NCI-H2029 treated with DMSO at 0.1 percent for 48 hours (cell line): ENCODE results near the gene ATRNL1.

Experiments
- DNase-seq: peaks from one replicate; lab custom pipeline; 2025; lab: John Stamatoyannopoulos, UW

The ATRNL1 gene

GRCh38 chr10:115909037-115909436, 815.9 kb downstream of the ATRNL1 start:
- DNase-seq = no peak

DNA sequence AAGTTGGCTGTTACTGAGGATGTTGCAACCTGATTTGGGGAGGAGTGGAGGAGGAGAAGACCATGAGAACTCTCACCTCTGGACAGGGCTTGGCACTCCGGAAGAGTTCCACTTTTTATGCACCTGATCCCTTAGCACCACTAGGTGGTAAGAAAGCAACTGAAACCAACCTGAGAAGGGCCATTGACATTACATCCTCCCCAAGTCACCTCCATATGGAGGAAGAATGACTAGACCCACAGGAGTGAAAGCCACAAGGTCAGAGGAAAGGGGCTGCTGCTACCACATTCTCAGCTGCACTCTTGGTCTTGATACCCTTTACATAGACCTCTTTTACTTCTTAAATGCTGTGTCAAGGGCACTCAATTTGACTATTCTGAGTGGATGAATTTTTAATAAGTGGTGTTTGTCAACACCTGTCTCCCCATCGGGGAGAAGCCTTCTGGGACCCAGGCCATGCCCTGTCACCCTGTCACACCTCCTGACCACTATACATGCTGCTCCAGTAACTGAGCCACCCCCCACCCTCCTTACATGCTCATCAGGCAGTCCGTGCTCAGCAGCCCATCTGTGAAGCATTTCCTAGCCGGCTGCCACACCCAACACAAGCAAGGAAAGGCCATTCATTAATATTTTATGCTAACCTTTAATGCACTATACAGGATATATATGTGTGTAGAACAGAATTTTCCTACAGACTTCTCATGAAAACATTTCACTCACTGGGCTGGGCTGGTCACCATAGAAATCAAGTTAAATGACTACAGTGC, 817.0 kb downstream of the ATRNL1 start:
- DNase-seq = no peak

GRCh38 chr10:115914475-115914874, 821.3 kb downstream of the ATRNL1 start:
- DNase-seq = no peak

DNA sequence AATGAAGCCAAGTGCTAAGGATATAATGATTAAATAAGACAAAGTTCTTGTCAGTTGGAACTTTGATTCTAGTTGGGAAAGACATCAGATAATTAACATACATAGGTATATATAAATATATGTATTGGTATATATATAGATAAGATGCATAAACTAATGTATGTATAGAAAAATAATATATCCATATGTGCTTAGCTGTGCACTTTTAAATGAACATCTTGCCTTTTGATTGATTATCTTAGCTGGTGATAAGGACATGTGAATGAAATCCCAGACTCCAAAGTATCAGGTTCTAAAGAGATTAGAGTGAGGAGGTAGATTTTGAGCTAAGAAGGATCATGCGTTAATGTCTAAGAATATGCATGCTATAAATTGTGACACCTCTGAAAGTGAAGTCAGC, 822.3 kb downstream of the ATRNL1 start:
- DNase-seq = no peak

DNA sequence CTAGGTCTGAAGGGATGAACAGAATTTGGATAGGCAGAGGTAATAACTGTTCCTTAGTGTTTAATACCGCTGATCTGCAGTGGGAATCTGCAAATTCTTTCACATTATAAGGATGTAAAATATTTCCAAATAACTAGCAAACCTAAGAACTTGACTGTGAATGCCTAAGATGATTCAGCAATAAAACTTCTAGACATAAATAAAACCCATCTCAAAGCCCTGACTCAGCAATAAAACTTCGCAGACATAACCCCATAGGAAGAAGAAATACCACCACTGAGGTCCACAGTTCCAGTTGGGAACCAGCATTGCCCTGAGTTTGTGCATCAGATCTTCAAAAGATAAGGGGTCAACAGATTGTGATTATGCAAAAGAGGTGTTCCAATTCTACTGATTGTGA, 825.6 kb downstream of the ATRNL1 start:
- DNase-seq = no peak

GRCh38 chr10:115921795-115922194, 828.6 kb downstream of the ATRNL1 start:
- no peak for DNase-seq

DNA sequence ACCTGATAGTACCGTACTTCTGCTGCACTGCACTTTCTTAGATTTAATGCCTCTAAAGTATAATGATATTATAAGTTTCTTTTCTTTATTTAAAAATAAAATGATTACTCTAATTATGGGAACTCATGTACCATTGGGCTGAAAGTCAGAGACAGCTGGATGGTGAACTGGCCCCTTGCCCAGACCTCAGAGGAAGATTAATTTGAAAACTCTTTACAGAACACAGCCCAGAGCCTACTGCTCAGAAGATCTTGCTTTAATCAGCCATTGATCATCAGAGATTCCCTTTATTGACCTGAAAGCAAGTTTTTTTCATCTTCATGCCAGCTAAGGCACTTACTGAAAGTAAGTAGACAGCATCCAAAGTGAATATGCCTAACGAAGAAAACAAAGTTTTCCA, 838.1 kb downstream of the ATRNL1 start:
- no peak for DNase-seq

- no peak for DNase-seq
Observed at GRCh38 chr10:115932099-115932498, 838.9 kb downstream of the ATRNL1 start.

GRCh38 chr10:115933098-115933497, 839.9 kb downstream of the ATRNL1 start:
- no peak for DNase-seq

- DNase-seq = no peak
Observed at GRCh38 chr10:115935731-115936130, 842.6 kb downstream of the ATRNL1 start.

DNA sequence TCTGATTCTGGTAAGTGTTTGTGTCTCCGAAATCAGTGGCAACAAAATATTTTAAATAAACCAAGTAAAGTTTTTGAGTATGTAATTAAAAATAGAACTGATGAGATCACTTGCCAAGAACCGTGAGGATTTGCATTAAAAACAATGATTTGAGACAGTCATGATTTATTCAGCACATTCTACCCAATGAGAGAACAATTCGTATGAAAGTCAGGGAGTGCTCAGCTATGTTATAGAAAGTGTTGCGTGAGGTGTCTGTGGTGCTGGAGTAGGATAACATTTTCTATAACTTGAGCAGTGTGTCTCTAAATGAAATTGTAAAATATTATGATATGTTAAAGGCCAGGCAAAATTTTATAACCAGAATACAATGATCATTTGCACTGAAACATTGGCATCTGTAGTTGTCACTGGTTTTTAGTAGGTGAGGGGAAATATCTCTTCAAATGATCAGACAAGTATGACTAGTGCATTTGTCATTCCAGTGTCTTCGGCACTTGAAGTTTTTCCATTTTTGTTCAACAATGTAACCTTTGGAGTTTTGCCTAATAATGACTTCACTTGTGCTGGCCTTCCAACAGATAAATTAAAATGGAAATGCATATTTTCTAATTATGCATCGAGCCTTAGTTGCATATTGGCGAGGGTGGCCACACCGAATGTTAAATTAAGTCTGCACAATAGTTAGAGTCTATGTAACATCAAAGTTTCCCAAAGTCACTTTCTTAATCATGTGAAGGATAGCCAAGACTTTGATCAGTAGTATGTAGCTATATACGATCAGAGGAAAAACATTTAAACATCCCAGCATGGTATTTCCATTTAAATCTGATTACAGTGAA, 844.0 kb downstream of the ATRNL1 start:
- DNase-seq = no peak

DNA sequence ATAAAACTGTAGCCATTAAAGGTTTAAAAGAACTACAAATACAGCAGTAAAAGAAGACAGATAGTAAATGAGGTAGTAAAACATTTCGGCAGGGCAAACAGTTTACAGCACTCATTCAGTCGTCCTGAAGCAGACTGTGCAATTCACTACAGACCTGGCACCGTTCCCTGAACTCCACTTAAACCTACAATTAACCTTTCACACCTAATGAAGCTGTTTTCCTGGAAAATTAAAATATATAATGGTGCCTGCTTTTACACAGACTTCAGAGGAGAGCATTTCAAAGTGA, 844.5 kb downstream of the ATRNL1 start:
- DNase-seq = no peak

GRCh38 chr10:115939101-115939854, 846.1 kb downstream of the ATRNL1 start:
- no peak for DNase-seq

GRCh38 chr10:115941361-115941771, 848.2 kb downstream of the ATRNL1 start:
- DNase-seq = no peak

DNA sequence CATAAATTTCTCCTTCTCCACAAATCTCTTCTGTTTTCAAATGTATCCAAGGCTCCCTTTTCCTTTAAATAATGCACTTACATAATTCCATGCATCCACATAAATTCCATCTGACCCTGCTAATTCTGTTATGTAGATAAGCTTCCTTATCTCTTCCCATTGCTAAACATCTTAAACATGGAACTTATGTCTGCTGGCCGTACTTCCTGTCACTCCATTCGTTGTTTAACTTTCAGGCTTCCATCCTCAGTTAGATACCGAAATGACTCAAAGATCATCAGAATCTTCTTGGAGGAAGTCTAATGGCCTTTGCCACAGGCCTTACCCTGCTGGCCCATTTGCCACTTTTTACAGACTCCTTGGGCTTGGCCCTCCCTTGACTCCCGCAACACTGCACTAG, 848.9 kb downstream of the ATRNL1 start:
- DNase-seq = no peak

GRCh38 chr10:115944538-115944937, 851.4 kb downstream of the ATRNL1 start:
- DNase-seq = no peak

GRCh38 chr10:115945701-115946445, 852.7 kb downstream of the ATRNL1 start:
- DNase-seq = no peak

DNA sequence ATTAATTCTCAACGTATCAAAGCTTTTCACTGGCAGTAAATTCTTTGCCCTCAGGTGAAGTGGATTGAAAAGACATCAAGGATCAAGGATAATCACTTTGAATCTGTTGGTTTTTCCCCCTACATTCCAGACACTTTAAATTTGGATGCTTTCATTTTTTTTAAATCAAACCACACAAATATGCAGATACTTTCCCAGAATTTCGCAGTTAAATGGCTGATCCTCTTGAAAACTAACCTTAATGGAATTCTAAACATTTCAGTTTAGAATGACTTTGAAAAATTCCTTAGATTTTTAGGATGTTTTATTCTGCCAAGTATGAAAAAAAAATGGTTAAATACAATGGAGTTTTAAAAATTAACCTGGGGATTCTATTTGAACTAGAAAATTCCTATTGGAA, 853.9 kb downstream of the ATRNL1 start:
- DNase-seq = no peak

DNA sequence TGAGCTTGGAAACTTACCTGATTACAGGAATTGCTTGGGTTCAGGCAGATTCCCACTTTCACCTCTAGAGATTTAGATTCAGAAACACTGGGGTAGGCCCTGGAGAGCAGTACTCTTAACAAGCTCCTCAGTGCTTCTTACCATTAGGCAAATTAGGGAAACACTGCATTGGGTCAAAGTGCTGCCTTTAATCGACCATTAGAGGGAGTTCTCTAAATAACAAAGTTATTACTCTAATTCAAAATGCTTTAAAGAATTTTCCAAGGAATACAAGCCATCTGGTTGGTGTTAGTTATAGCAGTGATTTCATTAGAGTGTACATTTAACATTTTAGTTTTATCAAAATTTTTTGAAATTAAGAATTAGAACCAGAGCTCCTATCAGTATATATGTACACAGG, 855.3 kb downstream of the ATRNL1 start:
- DNase-seq = no peak

- DNase-seq = no peak
Observed at GRCh38 chr10:115949282-115949844, 856.2 kb downstream of the ATRNL1 start.

DNA sequence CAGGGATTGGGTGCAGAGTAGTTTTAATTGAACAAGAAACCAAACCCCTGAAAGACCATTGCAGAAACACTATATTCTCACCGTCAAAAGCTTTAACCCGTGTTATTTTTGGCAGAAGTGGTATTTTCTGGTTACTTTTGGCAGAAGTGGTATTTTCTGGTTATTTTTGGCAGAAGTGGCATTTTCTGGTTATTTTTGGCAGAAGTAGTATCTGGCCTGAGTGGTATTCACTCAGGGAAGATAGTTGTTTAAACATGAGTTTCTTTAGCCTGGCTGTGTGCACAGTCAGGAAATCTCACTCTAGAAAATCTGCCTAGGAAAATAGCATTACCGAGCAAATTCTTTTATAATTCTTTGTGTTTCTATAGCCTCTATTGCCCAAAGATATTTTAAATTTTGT, 857.2 kb downstream of the ATRNL1 start:
- DNase-seq = no peak

DNA sequence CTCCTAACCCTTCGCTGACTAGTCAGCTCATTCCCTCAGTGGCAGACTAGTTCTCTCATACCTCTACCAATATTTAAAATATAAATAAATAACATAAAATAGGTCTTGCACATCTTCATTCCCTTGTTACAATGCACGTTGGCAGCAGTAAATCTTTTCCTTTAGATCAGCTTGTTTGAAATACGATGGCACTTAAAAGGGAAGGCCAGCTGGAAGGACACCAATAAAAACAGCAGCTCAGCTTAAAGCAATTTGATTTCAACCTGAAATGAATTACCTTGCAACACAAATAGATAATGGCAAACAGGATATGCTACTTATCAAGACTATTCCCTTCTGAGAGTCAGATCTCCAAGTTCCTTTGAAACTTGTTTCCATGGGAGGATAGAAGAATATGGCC, 858.1 kb downstream of the ATRNL1 start:
- no peak for DNase-seq
